A204.1 (cell line): Measurements from ENCODE around the gene ST7.

ENCODE experiments used
- FAIRE-seq: peaks from 2 replicates; lab custom pipeline; 2012; peaks lifted over from hg19 to GRCh38; lab: Jason Lieb, UNC

Gene ST7

GRCh38 chr7:117274951-117275350, 321.6 kb downstream of the ST7 start:
- no peak for FAIRE-seq

- FAIRE-seq = no peak
These were observed 324.3 kb downstream of the ST7 start for GRCh38 chr7:117277576-117277975.

GRCh38 chr7:117278040-117278439, 324.7 kb downstream of the ST7 start:
- no peak for FAIRE-seq

GRCh38 chr7:117279203-117279602, 325.9 kb downstream of the ST7 start:
- FAIRE-seq = no peak
